H9 (cell line): ENCODE data around the gene CDYL2. TPM values are rescaled to one million over a fixed set of nuclear protein-coding genes. Genes with fewer than 3 reads are reported as not detected.

ENCODE experiments used
- DNase-seq: peaks from one replicate; pipeline ENCODE4 v3.0.0-alpha.2; 2017
- H2AFZ ChIP-seq: one replicate; pipeline ENCODE4 v1.6.1; 2013; ENCODE audit warnings: mild to moderate bottlenecking, low read length, control low read depth, moderate library complexity
- H2AK5ac ChIP-seq: 2 replicates; pipeline ENCODE4 v1.6.1; 2013; ENCODE audit warnings: low read length, control low read depth, mixed read lengths; ENCODE audit not compliant: insufficient read length
- H2BK120ac ChIP-seq: one replicate; pipeline ENCODE4 v1.6.1; 2013; ENCODE audit warnings: low read depth, mild to moderate bottlenecking, low read length, control low read depth, inconsistent platforms; ENCODE audit not compliant: poor library complexity, severe bottlenecking
- H2BK12ac ChIP-seq: 2 replicates; pipeline ENCODE4 v1.6.1; 2013; ENCODE audit warnings: low read length, control low read depth, mixed read lengths, low read depth; ENCODE audit not compliant: insufficient read length
- H2BK15ac ChIP-seq: 2 replicates; pipeline ENCODE4 v1.6.1; 2013; ENCODE audit warnings: low read depth, low read length, control low read depth
- H2BK20ac ChIP-seq: one replicate; pipeline ENCODE4 v1.6.1; 2013; ENCODE audit warnings: low read depth, mild to moderate bottlenecking, low read length, control low read depth, inconsistent platforms; ENCODE audit not compliant: poor library complexity, severe bottlenecking
- H2BK5ac ChIP-seq: 2 replicates; pipeline ENCODE4 v1.6.1; 2013; ENCODE audit warnings: low read length, control low read depth, mixed read lengths; ENCODE audit not compliant: insufficient read length
- H3K14ac ChIP-seq: 2 replicates; pipeline ENCODE4 v1.6.1; 2013; ENCODE audit warnings: low read length, control low read depth; ENCODE audit not compliant: insufficient read depth
- H3K18ac ChIP-seq: 2 replicates; pipeline ENCODE4 v1.6.1; 2013; ENCODE audit warnings: low read depth, mild to moderate bottlenecking, mixed read lengths, low read length, control low read depth; ENCODE audit not compliant: insufficient read length
- H3K23ac ChIP-seq: 2 replicates; pipeline ENCODE4 v1.6.1; 2013; ENCODE audit warnings: low read length, control low read depth, mixed read lengths, low read depth; ENCODE audit not compliant: insufficient read length
- H3K23me2 ChIP-seq: 2 replicates; pipeline ENCODE4 v1.6.1; 2013; ENCODE audit warnings: low read depth, mild to moderate bottlenecking, mixed read lengths, low read length, control low read depth; ENCODE audit not compliant: insufficient read length, poor library complexity, severe bottlenecking
- H3K27ac ChIP-seq: 2 replicates; pipeline ENCODE4 v1.5.1; 2013; ENCODE audit warnings: low read length, control low read depth, mixed read lengths, low read depth; ENCODE audit not compliant: insufficient read length
- H3K27me3 ChIP-seq: 2 replicates; pipeline ENCODE4 v1.6.1; 2013; ENCODE audit warnings: low read length, control low read depth, inconsistent platforms; ENCODE audit not compliant: insufficient read depth
- H3K4ac ChIP-seq: 2 replicates; pipeline ENCODE4 v1.6.1; 2013; ENCODE audit warnings: low read depth, mild to moderate bottlenecking, control low read depth, inconsistent platforms, low read length, moderate library complexity
- H3K4me1 ChIP-seq: 2 replicates; pipeline ENCODE4 v1.6.1; 2013; ENCODE audit warnings: low read length, control low read depth, inconsistent platforms; ENCODE audit not compliant: insufficient read depth
- H3K4me2 ChIP-seq: 2 replicates; pipeline ENCODE4 v1.6.1; 2013; ENCODE audit warnings: low read length, control low read depth, mixed read lengths; ENCODE audit not compliant: insufficient read length, insufficient read depth
- H3K56ac ChIP-seq: 2 replicates; pipeline ENCODE4 v1.6.1; 2013; ENCODE audit warnings: low read depth, mild to moderate bottlenecking, mixed read lengths, low read length, control low read depth; ENCODE audit not compliant: insufficient read length
- H3K79me1 ChIP-seq: 2 replicates; pipeline ENCODE4 v1.6.1; 2013; ENCODE audit warnings: low read depth, mild to moderate bottlenecking, moderate library complexity, low read length, control low read depth, inconsistent platforms; ENCODE audit not compliant: insufficient read depth, poor library complexity, severe bottlenecking
- H3K79me2 ChIP-seq: 2 replicates; pipeline ENCODE4 v1.6.1; 2013; ENCODE audit warnings: low read length, control low read depth, inconsistent platforms; ENCODE audit not compliant: insufficient read depth
- H3K9ac ChIP-seq: 2 replicates; pipeline ENCODE4 v1.6.1; 2013; ENCODE audit warnings: low read length, control low read depth, mixed read lengths; ENCODE audit not compliant: insufficient read length; ENCODE audit errors: extremely low read depth
- H3K9me3 ChIP-seq: one replicate; pipeline ENCODE4 v1.6.1; 2013; ENCODE audit warnings: low read depth, low read length, inconsistent platforms; ENCODE audit not compliant: control insufficient read depth
- H3T11ph ChIP-seq: one replicate; pipeline ENCODE4 v1.6.1; 2013; ENCODE audit warnings: mild to moderate bottlenecking, low read length, control low read depth, inconsistent platforms
- H4K20me1 ChIP-seq: one replicate; pipeline ENCODE4 v1.6.1; 2013; ENCODE audit not compliant: control insufficient read depth, insufficient read length, insufficient read depth
- H4K5ac ChIP-seq: 2 replicates; pipeline ENCODE4 v1.6.1; 2013; ENCODE audit warnings: low read depth, mild to moderate bottlenecking, mixed read lengths, low read length, control low read depth; ENCODE audit not compliant: insufficient read length
- H4K8ac ChIP-seq: replicated peaks from 2 replicates; pipeline ENCODE4 v1.6.1; 2013; ENCODE audit warnings: low read length, control low read depth, mixed read lengths, low read depth; ENCODE audit not compliant: insufficient read length
- H4K91ac ChIP-seq: 2 replicates; pipeline ENCODE4 v1.6.1; 2013; ENCODE audit warnings: low read depth, mild to moderate bottlenecking, moderate library complexity, mixed read lengths, low read length, control low read depth; ENCODE audit not compliant: insufficient read length
- H3K27ac Mint-ChIP-seq, 3 experiments: 2 replicates in 2 of 3; 3 replicates in 1 of 3; pipeline ENCODE4 v1.8.0; 2020 to 2021; ENCODE audit warnings: mixed read lengths in 3 of 3, mild to moderate bottlenecking in 1 of 3, moderate library complexity in 1 of 3
- H3K27me3 Mint-ChIP-seq: 2 replicates; pipeline ENCODE4 v1.8.0; 2021; ENCODE audit warnings: low read depth, mild to moderate bottlenecking, moderate library complexity, mixed read lengths
- H3K36me3 Mint-ChIP-seq, 3 experiments: 2 replicates in 2 of 3; 3 replicates in 1 of 3; pipeline ENCODE4 v1.8.0; 2020 to 2021; ENCODE audit warnings: low read depth in 3 of 3, mixed read lengths in 3 of 3; ENCODE audit not compliant: insufficient read depth in 1 of 3
- H3K4me1 Mint-ChIP-seq, 2 experiments: 2 replicates each; pipeline ENCODE4 v1.8.0; 2020; ENCODE audit warnings: mixed read lengths in 2 of 2
- H3K4me3 Mint-ChIP-seq, 2 experiments: 2 replicates in 1 of 2; 3 replicates in 1 of 2; pipeline ENCODE4 v1.8.0; 2020 to 2021; ENCODE audit warnings: mild to moderate bottlenecking in 2 of 2, mixed read lengths in 2 of 2, moderate library complexity in 1 of 2
- H3K9me3 Mint-ChIP-seq, 2 experiments: 2 replicates in 1 of 2; 3 replicates in 1 of 2; pipeline ENCODE4 v1.8.0; 2020; ENCODE audit warnings: mild to moderate bottlenecking in 2 of 2, mixed read lengths in 2 of 2, moderate library complexity in 1 of 2
- CTCF ChIP-seq: fragments of 200-600 bp; sonication (generic); conservative IDR thresholded peaks from 3 replicates; pipeline ENCODE4 v1.8.0; 2021; ENCODE audit warnings: antibody characterized with exemption, mild to moderate bottlenecking
- WGBS: extraction: QIAGEN DNeasy Blood & Tissue Kit; methylation state at CpG from one replicate; pipeline ENCODE4 v1.1.7; 2013; ENCODE audit warnings: missing lambda C conversion rate, low lambda C conversion rate, mixed read lengths; ENCODE audit not compliant: insufficient read length; ENCODE audit errors: extremely low coverage; 5-methylcytosine and 5-hydroxymethylcytosine counted together
- total RNA-seq: library from RNA; stranded (reverse); gene quantifications from 2 replicates; pipeline ENCODE4 v1.2.1, GENCODE V29; 2021

Gene CDYL2
- total RNA-seq, 1 experiment from 2014 or later, result 4.2 TPM

- no peak overlapping the region for H2BK12ac ChIP-seq
- H3K56ac ChIP-seq, result no peak overlapping the region
- Mint-ChIP-seq H3K27ac (no peak overlapping the region), H3K4me1 (no peaks in the 10 kb centered on the region), H3K9me3 (no peaks in the 10 kb centered on the region), H3K27me3 (no peaks in the 10 kb centered on the region), H3K36me3 (no peaks in the 10 kb centered on the region; a peak in 1 of 7 replicates), H3K4me3 (no peak overlapping the region)
- H2AFZ ChIP-seq, result no peak overlapping the region
- no peak overlapping the region for H2AK5ac ChIP-seq
- H3T11ph ChIP-seq, result no peak overlapping the region
- H3K4ac ChIP-seq, result no peak overlapping the region
- DNase-seq, result no peak
- no peak overlapping the region for H3K18ac ChIP-seq
- H2BK15ac ChIP-seq, result no peak overlapping the region
- H4K91ac ChIP-seq, result no peak overlapping the region
- H3K9ac ChIP-seq, result no peak overlapping the region
- no CpG with 5 or more reads among the region's 4 CpGs for WGBS
- no peaks in the 10 kb centered on the region for H3K79me2 ChIP-seq
- no peak overlapping the region for H2BK20ac ChIP-seq
- no peaks in the 10 kb centered on the region for H3K27me3 ChIP-seq
- TF ChIP-seq CTCF, result no peak
- no peaks in the 10 kb centered on the region for H3K23me2 ChIP-seq
- no peak overlapping the region for H2BK120ac ChIP-seq
- H3K27ac ChIP-seq, result no peak overlapping the region
- no peak overlapping the region for H2BK5ac ChIP-seq
- H3K9me3 ChIP-seq, result no peaks in the 10 kb centered on the region
- no peaks in the 10 kb centered on the region for H4K20me1 ChIP-seq
- no peak overlapping the region for H3K23ac ChIP-seq
- no peaks in the 10 kb centered on the region for H3K79me1 ChIP-seq
- no peak overlapping the region for H3K14ac ChIP-seq
- no peak overlapping the region for H4K5ac ChIP-seq
- H3K4me2 ChIP-seq, result no peak overlapping the region
- H3K4me1 ChIP-seq, result no peaks in the 10 kb centered on the region
- no peak overlapping the region for H4K8ac ChIP-seq
These were observed 93.0 kb downstream of the CDYL2 start for GRCh38 chr16:80711406-80711805.
